OCI-LY7 (cell line): ENCODE results near the gene SKIC2. TPM values are rescaled to one million over a fixed set of nuclear protein-coding genes. Genes with fewer than 3 reads are reported as not detected.

Source experiments
- BruUV-seq: library from RNA; stranded (reverse); fragments of 400-500 nt; replicated peaks from 2 replicates; lab custom pipeline; 2021; lab: Mats Ljungman, UMichigan
- CTCF ChIA-PET: fragments of 300-600 bp; sonication (Branson Sonifier 250); formaldehyde crosslinking; loops from one replicate; lab custom pipeline; 2022; ENCODE audit warnings: antibody characterized with exemption; ENCODE audit not compliant: unreplicated experiment; lab: Charles Lee
- POLR2A ChIA-PET: fragments of 300-600 bp; sonication (Branson Sonifier 250); formaldehyde crosslinking; loops from one replicate; lab custom pipeline; 2022; ENCODE audit warnings: antibody characterized with exemption; lab: Charles Lee
- DNase-seq: peaks from one replicate; pipeline ENCODE4 v3.0.0-alpha.2; 2015; ENCODE audit warnings: low spot score
- H2AFZ ChIP-seq: fragments of 200-600 bp; sonication (generic), shearing (Covaris generic); 2 replicates; pipeline ENCODE4 v1.6.1; 2014; ENCODE audit warnings: mild to moderate bottlenecking, antibody characterized with exemption, low read length, moderate library complexity
- H3K27ac ChIP-seq: fragments of 200-600 bp; sonication (generic); 2 replicates; pipeline ENCODE4 v1.5.1; 2014; ENCODE audit warnings: mixed run types, low read depth, mild to moderate bottlenecking, moderate library complexity, low read length, inconsistent platforms; ENCODE audit not compliant: poor library complexity, severe bottlenecking
- H3K36me3 ChIP-seq: fragments of 200-600 bp; sonication (generic); 2 replicates; pipeline ENCODE4 v1.6.1; 2014; ENCODE audit warnings: mild to moderate bottlenecking, antibody characterized with exemption, low read length, moderate library complexity, mixed read lengths; ENCODE audit not compliant: insufficient read depth
- H3K4me1 ChIP-seq: fragments of 200-600 bp; sonication (generic); 2 replicates; pipeline ENCODE4 v1.5.1; 2014; ENCODE audit warnings: mild to moderate bottlenecking, low read length; ENCODE audit not compliant: insufficient read depth, poor library complexity, severe bottlenecking
- H3K4me2 ChIP-seq: fragments of 200-600 bp; sonication (generic); 2 replicates; pipeline ENCODE4 v1.6.1; 2014; ENCODE audit warnings: mild to moderate bottlenecking, low read length
- H3K4me3 ChIP-seq: fragments of 200-600 bp; sonication (generic); 2 replicates; pipeline ENCODE4 v1.5.1; 2014; ENCODE audit warnings: mild to moderate bottlenecking, low read depth, low read length; ENCODE audit not compliant: poor library complexity, severe bottlenecking
- H3K79me2 ChIP-seq: fragments of 200-600 bp; sonication (generic); 2 replicates; pipeline ENCODE4 v1.6.1; 2016; ENCODE audit warnings: low read depth, mild to moderate bottlenecking, low read length, moderate library complexity, mixed read lengths; ENCODE audit not compliant: insufficient read depth
- H3K9me2 ChIP-seq: fragments of 200-600 bp; sonication (generic); 2 replicates; pipeline ENCODE4 v1.6.1; 2016; ENCODE audit warnings: mild to moderate bottlenecking, low read length, mixed read lengths; ENCODE audit not compliant: insufficient read depth
- H3K9me3 ChIP-seq: fragments of 200-600 bp; sonication (generic); 2 replicates; pipeline ENCODE4 v1.6.1; 2014; ENCODE audit warnings: mild to moderate bottlenecking, mixed run types, low read length, mixed read lengths
- H4K20me1 ChIP-seq: fragments of 200-600 bp; sonication (generic); 2 replicates; pipeline ENCODE4 v1.6.1; 2014; ENCODE audit warnings: mild to moderate bottlenecking, antibody characterized with exemption, low read length, moderate library complexity, mixed read lengths; ENCODE audit not compliant: insufficient read depth
- EZH2phosphoT487 ChIP-seq: fragments of 200-600 bp; sonication (generic); IDR thresholded peaks from 2 replicates; pipeline ENCODE4 v1.6.1; 2018; ENCODE audit warnings: low read depth, borderline replicate concordance, mild to moderate bottlenecking, mixed run types, antibody characterized with exemption, low read length, moderate library complexity, mixed read lengths
- intact Hi-C: fragments of 100-400 bp; cut with micrococcal nuclease; formaldehyde crosslinking; loops from one replicate; pipeline ENCODE4 v1.10.0; 2022; ENCODE audit not compliant: unreplicated experiment
- total RNA-seq, 2 experiments: library from RNA; depleted of rRNA in 1 of 2; stranded (reverse); fragments of >200 nt in 1 of 2; shearing (Covaris generic) in 1 of 2; gene quantifications; 2 replicates each; pipeline ENCODE4 v1.2.3, GENCODE V29; 2014 to 2022
- TF ChIP-seq, protein P1 (sequence below): fragments of 200-600 bp; sonication (generic); conservative IDR thresholded peaks from 2 replicates; pipeline ENCODE4 v1.5.1; 2014; ENCODE audit warnings: mild to moderate bottlenecking, antibody characterized with exemption, low read length, moderate library complexity, mixed read lengths

Gene SKIC2
- total RNA-seq, 2 experiments from 2014 or later: 45.8 to 77.5 TPM

DNA sequence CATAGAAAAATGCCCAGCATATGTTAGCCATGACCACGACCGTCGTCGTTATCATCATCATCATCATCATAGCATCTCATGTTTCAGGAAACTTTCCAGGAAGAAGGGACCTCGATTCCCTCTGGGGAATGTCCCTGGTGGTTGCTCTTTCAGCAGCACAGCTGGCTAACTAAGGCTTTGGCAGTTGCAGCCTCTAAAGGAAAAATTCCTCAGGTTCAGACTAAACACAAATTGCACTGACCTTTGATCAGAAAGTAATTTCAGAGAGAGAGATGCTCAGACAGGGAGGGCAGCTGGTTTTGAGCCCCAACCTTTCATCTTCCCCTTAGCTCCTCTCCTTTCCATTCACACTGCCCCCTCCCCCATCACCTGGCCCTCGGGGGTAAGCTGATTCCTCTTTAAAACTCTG is 18.7 kb upstream of the SKIC2 start:
- Histone ChIP-seq H3K4me2 (no peak overlapping the region), H2AFZ (no peak overlapping the region), H3K9me3 (no peaks in the 10 kb centered on the region), H3K9me2 (no peaks in the 10 kb centered on the region), H3K4me1 (no peaks in the 10 kb centered on the region), H3K79me2 (no peaks in the 10 kb centered on the region), H3K4me3 (no peak overlapping the region), H4K20me1 (no peaks in the 10 kb centered on the region), H3K36me3 (no peaks in the 10 kb centered on the region), H3K27ac (no peak overlapping the region)
- no peak for DNase-seq
- ChIA-PET POLR2A (interaction anchor here (0.6 kb wide), 1 partner anchor 443 kb away, joined by 3 read pairs; the partner anchor contains the start of gene MICB), CTCF (interaction anchor here (0.5 kb wide), 1 partner anchor 742 kb away, joined by 4 read pairs; no protein-coding TSS in a partner anchor)
- no TSS peak for BruUV-seq
- no peak for TF ChIP-seq EZH2phosphoT487
- TF ChIP-seq, protein P1, sequence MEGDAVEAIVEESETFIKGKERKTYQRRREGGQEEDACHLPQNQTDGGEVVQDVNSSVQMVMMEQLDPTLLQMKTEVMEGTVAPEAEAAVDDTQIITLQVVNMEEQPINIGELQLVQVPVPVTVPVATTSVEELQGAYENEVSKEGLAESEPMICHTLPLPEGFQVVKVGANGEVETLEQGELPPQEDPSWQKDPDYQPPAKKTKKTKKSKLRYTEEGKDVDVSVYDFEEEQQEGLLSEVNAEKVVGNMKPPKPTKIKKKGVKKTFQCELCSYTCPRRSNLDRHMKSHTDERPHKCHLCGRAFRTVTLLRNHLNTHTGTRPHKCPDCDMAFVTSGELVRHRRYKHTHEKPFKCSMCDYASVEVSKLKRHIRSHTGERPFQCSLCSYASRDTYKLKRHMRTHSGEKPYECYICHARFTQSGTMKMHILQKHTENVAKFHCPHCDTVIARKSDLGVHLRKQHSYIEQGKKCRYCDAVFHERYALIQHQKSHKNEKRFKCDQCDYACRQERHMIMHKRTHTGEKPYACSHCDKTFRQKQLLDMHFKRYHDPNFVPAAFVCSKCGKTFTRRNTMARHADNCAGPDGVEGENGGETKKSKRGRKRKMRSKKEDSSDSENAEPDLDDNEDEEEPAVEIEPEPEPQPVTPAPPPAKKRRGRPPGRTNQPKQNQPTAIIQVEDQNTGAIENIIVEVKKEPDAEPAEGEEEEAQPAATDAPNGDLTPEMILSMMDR: no peak
- intact Hi-C loops: no loop called here

DNA sequence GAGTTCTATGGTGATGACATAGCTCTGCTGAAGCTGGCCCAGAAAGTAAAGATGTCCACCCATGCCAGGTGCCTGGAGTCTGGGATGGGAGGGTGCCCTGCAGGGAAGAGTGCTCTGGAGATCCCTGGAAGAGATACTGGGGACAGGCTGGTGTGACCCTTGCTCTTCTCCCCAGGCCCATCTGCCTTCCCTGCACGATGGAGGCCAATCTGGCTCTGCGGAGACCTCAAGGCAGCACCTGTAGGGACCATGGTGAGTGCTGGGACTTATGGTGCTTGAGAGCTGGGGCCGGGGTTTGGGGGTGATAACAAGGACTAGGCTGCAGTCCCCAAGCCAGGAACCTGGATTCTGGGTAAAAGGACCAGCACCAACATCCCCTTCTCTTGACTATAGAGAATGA is 15.2 kb upstream of the SKIC2 start:
- no TSS peak for BruUV-seq
- Histone ChIP-seq H3K27ac (no peak overlapping the region), H3K4me3 (no peak overlapping the region), H3K4me1 (no peaks in the 10 kb centered on the region), H3K36me3 (no peaks in the 10 kb centered on the region), H3K9me2 (no peaks in the 10 kb centered on the region), H2AFZ (no peak overlapping the region), H3K9me3 (no peaks in the 10 kb centered on the region), H3K4me2 (no peak overlapping the region), H4K20me1 (no peaks in the 10 kb centered on the region), H3K79me2 (no peaks in the 10 kb centered on the region)
- no peak for DNase-seq
- CTCF ChIA-PET: no interaction called here
- POLR2A ChIA-PET: interaction anchor here (0.6 kb wide), 1 partner anchor 1701 kb away, joined by 3 read pairs; no protein-coding TSS in a partner anchor
- intact Hi-C loops: no loop called here
- TF ChIP-seq EZH2phosphoT487: no peak
- TF ChIP-seq, protein P1: no peak

DNA sequence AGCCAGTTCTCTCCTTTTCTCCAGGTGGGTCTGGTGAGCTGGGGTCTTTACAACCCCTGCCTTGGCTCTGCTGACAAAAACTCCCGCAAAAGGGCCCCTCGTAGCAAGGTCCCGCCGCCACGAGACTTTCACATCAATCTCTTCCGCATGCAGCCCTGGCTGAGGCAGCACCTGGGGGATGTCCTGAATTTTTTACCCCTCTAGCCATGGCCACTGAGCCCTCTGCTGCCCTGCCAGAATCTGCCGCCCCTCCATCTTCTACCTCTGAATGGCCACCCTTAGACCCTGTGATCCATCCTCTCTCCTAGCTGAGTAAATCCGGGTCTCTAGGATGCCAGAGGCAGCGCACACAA is 13.8 kb upstream of the SKIC2 start:
- H3K4me3 ChIP-seq: no peak overlapping the region
- ChIA-PET POLR2A (no interaction called here), CTCF (no interaction called here)
- H3K9me3 ChIP-seq: no peaks in the 10 kb centered on the region
- no TSS peak for BruUV-seq
- no peak overlapping the region for H3K4me2 ChIP-seq
- H3K4me1 ChIP-seq: no peaks in the 10 kb centered on the region
- H3K36me3 ChIP-seq: no peaks in the 10 kb centered on the region
- no peak overlapping the region for H3K27ac ChIP-seq
- no peaks in the 10 kb centered on the region for H3K9me2 ChIP-seq
- H2AFZ ChIP-seq: no peak overlapping the region
- no peak for DNase-seq
- H3K79me2 ChIP-seq: no peaks in the 10 kb centered on the region
- no peaks in the 10 kb centered on the region for H4K20me1 ChIP-seq
- TF ChIP-seq, protein P1: no peak
- TF ChIP-seq EZH2phosphoT487: no peak
- intact Hi-C loops: no loop called here
